A673 (cell line): ENCODE results near the gene TCF7.

Experiments used
- EZH2 ChIP-seq: fragments of 200-600 bp; sonication (generic); IDR thresholded peaks from 2 replicates; pipeline ENCODE4 v1.6.1; 2017; ENCODE audit warnings: borderline replicate concordance, low read depth, mild to moderate bottlenecking, mixed read lengths, antibody characterized with exemption, low read length; ENCODE audit not compliant: poor library complexity, severe bottlenecking
- TF ChIP-seq, protein P1 (sequence below): fragments of 300-800, 200-600 bp; sonication (generic); conservative IDR thresholded peaks from 2 replicates; pipeline ENCODE4 v1.5.1; 2017; ENCODE audit warnings: low read depth, mild to moderate bottlenecking, antibody characterized with exemption, low read length, moderate library complexity, mixed read lengths

DNA sequence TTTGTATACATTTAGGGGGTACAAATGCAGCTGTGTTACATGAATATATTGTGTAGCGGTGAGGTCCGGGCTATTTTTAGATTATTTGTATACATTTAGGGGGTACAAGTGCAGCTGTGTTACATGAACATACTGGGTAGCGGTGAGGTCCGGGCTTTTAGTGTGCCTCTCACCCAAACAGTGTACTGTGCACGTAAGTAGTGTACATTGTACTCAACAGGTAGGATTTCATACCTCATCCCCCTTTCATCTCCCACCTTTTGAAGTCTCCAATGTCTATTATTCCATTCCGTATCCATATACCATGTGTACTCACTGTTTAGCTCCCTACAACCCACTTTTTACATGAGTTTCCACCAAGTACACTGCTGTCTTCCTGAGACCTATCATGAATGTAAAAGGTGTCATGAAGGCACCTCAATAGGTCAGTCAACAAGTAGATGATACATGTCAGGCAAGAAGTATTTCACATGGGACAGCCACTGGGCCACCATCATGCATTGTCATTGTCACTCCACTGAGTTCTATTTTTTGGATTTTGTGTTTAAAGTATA lies 34.6 kb downstream of the TCF7 start:
- TF ChIP-seq, protein P1, sequence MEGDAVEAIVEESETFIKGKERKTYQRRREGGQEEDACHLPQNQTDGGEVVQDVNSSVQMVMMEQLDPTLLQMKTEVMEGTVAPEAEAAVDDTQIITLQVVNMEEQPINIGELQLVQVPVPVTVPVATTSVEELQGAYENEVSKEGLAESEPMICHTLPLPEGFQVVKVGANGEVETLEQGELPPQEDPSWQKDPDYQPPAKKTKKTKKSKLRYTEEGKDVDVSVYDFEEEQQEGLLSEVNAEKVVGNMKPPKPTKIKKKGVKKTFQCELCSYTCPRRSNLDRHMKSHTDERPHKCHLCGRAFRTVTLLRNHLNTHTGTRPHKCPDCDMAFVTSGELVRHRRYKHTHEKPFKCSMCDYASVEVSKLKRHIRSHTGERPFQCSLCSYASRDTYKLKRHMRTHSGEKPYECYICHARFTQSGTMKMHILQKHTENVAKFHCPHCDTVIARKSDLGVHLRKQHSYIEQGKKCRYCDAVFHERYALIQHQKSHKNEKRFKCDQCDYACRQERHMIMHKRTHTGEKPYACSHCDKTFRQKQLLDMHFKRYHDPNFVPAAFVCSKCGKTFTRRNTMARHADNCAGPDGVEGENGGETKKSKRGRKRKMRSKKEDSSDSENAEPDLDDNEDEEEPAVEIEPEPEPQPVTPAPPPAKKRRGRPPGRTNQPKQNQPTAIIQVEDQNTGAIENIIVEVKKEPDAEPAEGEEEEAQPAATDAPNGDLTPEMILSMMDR = no peak
- TF ChIP-seq EZH2 = no peak
